ENCODE results near the gene MPV17L2. TPM values are rescaled to one million over a fixed set of nuclear protein-coding genes. Genes with fewer than 3 reads are reported as not detected.

MPV17L2 gene
- total and polyA plus RNA-seq, 2 experiments from 2014 or later: 38.2 to 51.7 TPM

- no peaks in the 10 kb centered on the region for H3K4me1 ChIP-seq (ENCODE audit: low read depth)
- no peaks in the 10 kb centered on the region for H3K27me3 ChIP-seq
- H3K9me3 ChIP-seq (ENCODE audit: low read depth): no peaks in the 10 kb centered on the region
- peaks cover 21% of the 10 kb centered on the region for H3K36me3 ChIP-seq
- TF ChIP-seq CTCF (IDR thresholded peaks at IDR 0.05; ENCODE audit: low read depth, low read length): no peak
- H3K27ac ChIP-seq: no peak overlapping the region
- no peak for DNase-seq (ENCODE audit: low read depth in 1 of 2, low spot score in 1 of 2)
- H3K4me3 ChIP-seq: no peak overlapping the region
Observed at GRCh38 chr19:18164072-18164471, 28.9 kb upstream of the MPV17L2 start.

GRCh38 chr19:18165794-18166544 is 27.0 kb upstream of the MPV17L2 start:
- no peak for DNase-seq (ENCODE audit: low read depth in 1 of 2, low spot score in 1 of 2)

GRCh38 chr19:18167011-18167410 is 26.0 kb upstream of the MPV17L2 start:
- no peak for DNase-seq (ENCODE audit: low read depth in 1 of 2, low spot score in 1 of 2)
- Histone ChIP-seq H3K27me3 (no peaks in the 10 kb centered on the region), H3K4me1 (ENCODE audit: low read depth) (no peaks in the 10 kb centered on the region), H3K27ac (no peak overlapping the region), H3K4me3 (no peak overlapping the region), H3K9me3 (ENCODE audit: low read depth) (no peaks in the 10 kb centered on the region), H3K36me3 (peaks cover 17% of the 10 kb centered on the region)
- TF ChIP-seq CTCF (IDR thresholded peaks at IDR 0.05; ENCODE audit: low read depth, low read length): no peak

More at GRCh38 chr19:18165794-18166544, 27.0 kb upstream of the MPV17L2 start:
- Histone ChIP-seq H3K27ac (no peak overlapping the region), H3K9me3 (ENCODE audit: low read depth) (no peaks in the 10 kb centered on the region), H3K4me3 (no peak overlapping the region), H3K27me3 (no peaks in the 10 kb centered on the region), H3K36me3 (peaks cover 21% of the 10 kb centered on the region), H3K4me1 (ENCODE audit: low read depth) (no peaks in the 10 kb centered on the region)
- TF ChIP-seq CTCF (IDR thresholded peaks at IDR 0.05; ENCODE audit: low read depth, low read length): no peak

- no peaks in the 10 kb centered on the region for H3K4me1 ChIP-seq (ENCODE audit: low read depth)
- H3K27ac ChIP-seq: no peak overlapping the region
- peak; percentile 52 to 56 for DNase-seq (ENCODE audit: low read depth in 1 of 2, low spot score in 1 of 2)
- H3K36me3 ChIP-seq: peaks cover 13% of the 10 kb centered on the region
- H3K27me3 ChIP-seq: no peaks in the 10 kb centered on the region
- H3K4me3 ChIP-seq: no peak overlapping the region
- H3K9me3 ChIP-seq (ENCODE audit: low read depth): no peaks in the 10 kb centered on the region
- TF ChIP-seq CTCF (IDR thresholded peaks at IDR 0.05; ENCODE audit: low read depth, low read length): peak; percentile 77
Observed at GRCh38 chr19:18167975-18168645, 24.9 kb upstream of the MPV17L2 start.

- DNase-seq (ENCODE audit: low read depth in 1 of 2, low spot score in 1 of 2): no peak
- peaks cover 12% of the 10 kb centered on the region for H3K36me3 ChIP-seq
- H3K27ac ChIP-seq: no peak overlapping the region
- H3K9me3 ChIP-seq (ENCODE audit: low read depth): no peaks in the 10 kb centered on the region
- no peak for TF ChIP-seq CTCF (IDR thresholded peaks at IDR 0.05; ENCODE audit: low read depth, low read length)
- H3K4me3 ChIP-seq: no peak overlapping the region
- H3K27me3 ChIP-seq: peaks cover under 1% of the 10 kb centered on the region
- H3K4me1 ChIP-seq (ENCODE audit: low read depth): peaks cover 2% of the 10 kb centered on the region
Observed at GRCh38 chr19:18168673-18169381, 24.2 kb upstream of the MPV17L2 start.
